ENCODE results near the gene STRADA. TPM values are rescaled to one million over a fixed set of nuclear protein-coding genes. Genes with fewer than 3 reads are reported as not detected.

STRADA gene
- total and polyA plus RNA-seq, 9 of the 15 experiments (the other 6 are each of a cell fraction or from before 2014, with no cell fraction given) = 6.6 to 33.0 (median 20.5) TPM

DNA sequence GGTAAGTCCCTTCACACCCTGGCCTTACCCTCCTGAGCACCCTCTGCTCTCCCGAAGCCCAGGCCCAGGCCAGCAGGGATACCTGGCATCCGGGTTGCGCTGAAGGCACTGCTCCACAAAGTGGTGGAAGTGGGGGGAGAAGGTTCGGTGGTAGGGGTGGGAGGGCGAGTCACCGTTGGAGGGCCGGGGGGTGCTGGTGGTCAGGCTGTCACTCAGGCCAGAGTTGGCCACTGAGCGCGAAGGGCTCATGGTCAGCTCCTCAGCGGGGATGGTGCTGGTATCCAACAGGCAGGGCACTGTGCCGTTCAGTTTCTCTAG is 37.4 kb downstream of the STRADA start:
- ATAC-seq = no peak
- Histone ChIP-seq H4K20me1 (replicated peaks; ENCODE audit: control insufficient read depth, insufficient read depth, low read length) (no peaks in the 10 kb centered on the region), H3K4me2 (ENCODE audit: insufficient read depth, low read length) (no peak overlapping the region), H2AFZ (ENCODE audit: low read depth, low read length) (no peak overlapping the region), H3K27ac (ENCODE audit: extremely low read depth, low read depth, low read length) (no peak overlapping the region), H3K9ac (ENCODE audit: insufficient read depth in 1 of 2, low read depth in 2 of 2, low read length in 2 of 2) (no peak overlapping the region; a peak in 2 of 4 replicates), H3K79me2 (ENCODE audit: control insufficient read depth, insufficient read depth, low read length) (no peaks in the 10 kb centered on the region), H3K4me3 (no peak overlapping the region), H3K9me1 (ENCODE audit: control insufficient read depth, insufficient read depth, low read length) (no peaks in the 10 kb centered on the region), H3K36me3 (ENCODE audit: control insufficient read depth, insufficient read depth, low read length) (peaks cover 14% of the 10 kb centered on the region; the same call in 1 of the 3 replicates), H3K27me3 (ENCODE audit: control insufficient read depth in 2 of 2, insufficient read depth in 2 of 2, low read length in 2 of 2) (no peaks in the 10 kb centered on the region), H3K9me3 (replicated peaks; ENCODE audit: control insufficient read depth, insufficient read depth, low read depth, low read length) (no peaks in the 10 kb centered on the region), H3K4me1 (replicated peaks in 1 of 2; ENCODE audit: control insufficient read depth in 2 of 2, insufficient read depth in 2 of 2, low read length in 2 of 2) (peaks cover 0 to 23% of the 10 kb centered on the region in 2 experiments; a peak in 2 of 5 replicates)
- intact Hi-C loops (cut with micrococcal nuclease) (no loop called here), in situ Hi-C loops (cut with MboI) (no loop called here)
- CTCF ChIA-PET (ENCODE audit: low intra/inter-chr PET ratio) = no interaction called here
- DNase-seq (ENCODE audit: extremely low read depth in 1 of 4, low spot score in 3 of 4) = no peak
- TF ChIP-seq, protein P1, sequence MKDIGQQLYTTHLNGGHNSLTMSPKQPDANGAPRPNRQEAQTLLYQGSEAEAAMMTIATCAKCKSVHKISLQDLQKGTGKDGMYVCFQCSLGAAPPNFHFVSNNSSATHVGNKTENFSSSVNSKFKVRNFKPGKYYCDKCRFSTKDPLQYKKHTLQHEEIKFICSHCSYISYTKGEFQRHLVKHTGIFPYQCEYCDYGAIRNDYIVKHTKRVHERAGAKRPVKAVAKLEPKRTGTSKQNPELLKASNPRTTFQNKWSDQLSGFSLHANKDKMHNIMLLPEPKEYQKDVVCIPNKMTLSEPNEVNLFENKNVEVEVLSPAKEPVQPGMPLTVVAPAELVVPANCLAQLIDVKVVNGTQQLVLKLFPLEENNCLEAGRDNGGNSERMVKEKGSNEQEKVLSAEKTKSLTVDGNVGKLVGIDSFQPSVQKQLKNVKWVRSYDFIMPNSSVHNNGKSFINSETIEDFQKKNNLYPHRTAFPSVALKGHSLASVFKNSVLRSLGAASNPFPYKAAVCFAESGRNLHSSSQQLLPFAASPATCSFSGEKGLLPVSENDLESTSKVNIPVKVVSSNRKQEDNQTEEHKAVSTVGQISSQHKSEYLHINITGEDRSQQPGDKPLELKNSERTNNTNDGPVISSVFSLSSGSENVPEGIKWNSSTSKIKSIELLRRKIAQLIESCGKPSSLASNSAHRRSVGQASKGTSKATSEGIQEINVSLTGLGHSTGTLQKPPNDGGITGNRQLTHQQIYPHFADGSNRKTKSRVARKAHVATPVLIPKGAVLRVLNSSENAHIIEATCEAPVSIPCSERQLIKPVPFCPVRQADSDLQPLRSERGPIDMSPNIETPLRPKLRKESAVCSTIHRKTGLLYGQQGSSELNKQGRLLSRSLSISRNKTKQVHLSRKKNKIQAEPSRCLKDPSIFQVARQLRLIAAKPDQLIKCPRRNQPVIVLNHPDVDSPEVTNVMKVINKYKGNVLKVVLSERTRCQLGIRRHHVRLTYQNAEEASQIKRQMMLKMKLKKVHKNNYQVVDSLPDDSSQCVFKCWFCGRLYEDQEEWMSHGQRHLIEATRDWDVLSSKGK (CRISPR knock-in tag; IDR thresholded peaks at IDR 0.05) = no peak
- TF ChIP-seq SRSF9 (IDR thresholded peaks at IDR 0.05; ENCODE audit: borderline replicate concordance, low read depth, low read length) (no peak), CBFB (CRISPR knock-in tag; IDR thresholded peaks at IDR 0.05) (no peak), RBM15 (IDR thresholded peaks at IDR 0.05; ENCODE audit: insufficient read depth, low read length) (no peak), KAT7 (CRISPR knock-in tag; IDR thresholded peaks at IDR 0.05; ENCODE audit: borderline replicate concordance) (no peak), ZNF444 (CRISPR knock-in tag; IDR thresholded peaks at IDR 0.05) (no peak), MEIS2 (IDR thresholded peaks at IDR 0.05; ENCODE audit: partially characterized antibody) (no peak), ZKSCAN1 (IDR thresholded peaks at IDR 0.05; ENCODE audit: low read depth, low read length) (no peak), ZNF436 (CRISPR knock-in tag; IDR thresholded peaks at IDR 0.05) (no peak), MAFG (tag; conservative IDR thresholded peaks at IDR 0.05) (no peak), ZNF134 (CRISPR knock-in tag; conservative IDR thresholded peaks at IDR 0.05) (no peak), NCOA6 (IDR thresholded peaks at IDR 0.05) (no peak), FIP1L1 (IDR thresholded peaks at IDR 0.05; ENCODE audit: low read depth, low read length, poor library complexity, severe bottlenecking) (no peak), XRCC4 (IDR thresholded peaks at IDR 0.05; ENCODE audit: extremely low read depth, insufficient read depth, insufficient read length) (no peak), SMAD1 (IDR thresholded peaks at IDR 0.05; ENCODE audit: low read depth, low read length, partially characterized antibody) (no peak)
- TF ChIP-seq, protein P2, sequence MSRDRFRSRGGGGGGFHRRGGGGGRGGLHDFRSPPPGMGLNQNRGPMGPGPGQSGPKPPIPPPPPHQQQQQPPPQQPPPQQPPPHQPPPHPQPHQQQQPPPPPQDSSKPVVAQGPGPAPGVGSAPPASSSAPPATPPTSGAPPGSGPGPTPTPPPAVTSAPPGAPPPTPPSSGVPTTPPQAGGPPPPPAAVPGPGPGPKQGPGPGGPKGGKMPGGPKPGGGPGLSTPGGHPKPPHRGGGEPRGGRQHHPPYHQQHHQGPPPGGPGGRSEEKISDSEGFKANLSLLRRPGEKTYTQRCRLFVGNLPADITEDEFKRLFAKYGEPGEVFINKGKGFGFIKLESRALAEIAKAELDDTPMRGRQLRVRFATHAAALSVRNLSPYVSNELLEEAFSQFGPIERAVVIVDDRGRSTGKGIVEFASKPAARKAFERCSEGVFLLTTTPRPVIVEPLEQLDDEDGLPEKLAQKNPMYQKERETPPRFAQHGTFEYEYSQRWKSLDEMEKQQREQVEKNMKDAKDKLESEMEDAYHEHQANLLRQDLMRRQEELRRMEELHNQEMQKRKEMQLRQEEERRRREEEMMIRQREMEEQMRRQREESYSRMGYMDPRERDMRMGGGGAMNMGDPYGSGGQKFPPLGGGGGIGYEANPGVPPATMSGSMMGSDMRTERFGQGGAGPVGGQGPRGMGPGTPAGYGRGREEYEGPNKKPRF (IDR thresholded peaks at IDR 0.05; ENCODE audit: low read depth, low read length) = no peak
- TF ChIP-seq, protein P3, sequence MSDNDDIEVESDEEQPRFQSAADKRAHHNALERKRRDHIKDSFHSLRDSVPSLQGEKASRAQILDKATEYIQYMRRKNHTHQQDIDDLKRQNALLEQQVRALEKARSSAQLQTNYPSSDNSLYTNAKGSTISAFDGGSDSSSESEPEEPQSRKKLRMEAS (CRISPR knock-in tag; IDR thresholded peaks at IDR 0.05) = no peak
- BruUV-seq (replicated peaks) = no TSS peak
- WGBS (ENCODE audit: insufficient coverage, low coverage, missing lambda C conversion rate) = 86% methylated on average over 10 of the region's 11 CpGs
- no peak for FAIRE-seq
- POLR2A ChIA-PET = interaction anchor here (0.6 kb wide), 1 partner anchor 252 kb away, joined by 3 read pairs; no protein-coding TSS in a partner anchor

All from K562 (cell line).